GM12892 (cell line): ENCODE results near the gene CHMP6.

Source experiments
- POLR2A ChIP-seq: IDR thresholded peaks from 2 replicates; pipeline ENCODE4 v1.6.1; 2011; ENCODE audit warnings: low read depth, low read length, control low read depth
- POLR2AphosphoS5 ChIP-seq: IDR thresholded peaks from 2 replicates; pipeline ENCODE4 v1.6.1; 2011; ENCODE audit warnings: low read depth, low read length, control low read depth
- TAF1 ChIP-seq: IDR thresholded peaks from 2 replicates; pipeline ENCODE4 v1.6.1; 2011; ENCODE audit warnings: low read depth, mild to moderate bottlenecking, control low read depth, low read length, borderline replicate concordance

DNA sequence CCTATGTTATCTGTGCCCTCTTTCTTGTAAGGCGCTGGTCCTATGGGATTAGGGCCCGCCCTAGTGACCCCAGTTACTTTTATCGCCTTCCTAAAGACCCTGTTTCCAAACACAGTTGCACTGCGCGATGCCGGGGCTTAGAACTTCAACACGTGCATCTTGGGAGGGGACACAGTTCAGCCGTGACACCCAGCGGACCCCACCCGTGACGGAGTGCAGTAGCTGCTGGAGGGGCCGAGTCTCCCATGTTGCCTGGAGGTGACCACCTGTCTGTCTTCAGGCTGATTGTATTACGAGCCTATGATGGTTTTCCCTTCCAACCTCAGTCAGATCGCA is 52.8 kb downstream of the CHMP6 start:
- no peak for TF ChIP-seq POLR2AphosphoS5
- no peak for TF ChIP-seq TAF1
- TF ChIP-seq POLR2A: no peak
